HG03025 (cell line): ENCODE data around the gene LACRT.

Experiments
- ATAC-seq: cut with Tn5 transposase; IDR thresholded peaks from one replicate; pipeline ENCODE4 v1.9.1; 2021; ENCODE audit warnings: mild to moderate bottlenecking, moderate library complexity; ENCODE audit not compliant: unreplicated experiment, low FRiP score

LACRT gene

GRCh38 chr12:54603173-54603814, 31.4 kb downstream of the LACRT start:
- ATAC-seq, result no peak

DNA sequence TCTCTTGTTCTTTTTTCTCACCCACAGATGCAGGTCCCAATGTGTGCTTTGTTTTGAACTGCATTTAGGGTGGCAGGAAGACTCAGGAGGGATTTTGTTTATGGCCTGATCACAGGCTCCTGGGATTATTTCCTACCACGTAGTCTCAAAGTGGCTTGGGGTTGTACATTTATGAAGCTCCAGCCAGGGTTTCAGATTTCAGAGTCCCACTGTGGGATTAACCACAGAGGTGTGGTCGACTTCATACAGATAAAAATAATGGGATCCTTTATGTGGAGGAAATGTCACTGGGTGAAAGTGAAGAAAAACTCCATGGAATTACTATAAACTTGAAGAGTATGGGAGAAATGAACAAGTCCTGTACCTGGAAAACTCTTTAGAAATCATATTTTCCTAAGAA, 32.0 kb downstream of the LACRT start:
- no peak for ATAC-seq

DNA sequence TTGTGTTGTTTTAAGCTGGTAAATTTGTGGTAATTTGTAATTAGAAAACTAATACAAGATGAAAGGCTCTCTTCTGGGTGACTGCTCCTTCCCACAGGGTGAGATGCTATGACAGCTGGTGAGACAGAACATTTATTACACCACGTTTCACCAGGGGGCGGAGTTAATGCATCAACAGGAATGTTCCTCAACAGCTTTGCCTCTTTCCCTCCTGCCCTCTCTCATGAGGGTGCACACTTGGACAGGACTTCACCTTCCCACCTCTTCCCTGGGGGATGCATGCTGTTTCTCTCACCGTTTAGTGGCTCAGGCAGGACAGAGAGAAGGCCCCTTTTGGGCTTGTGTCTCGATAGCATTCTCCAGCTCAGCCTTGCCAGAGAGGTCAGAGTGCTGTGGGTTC, 32.9 kb downstream of the LACRT start:
- ATAC-seq, result no peak

DNA sequence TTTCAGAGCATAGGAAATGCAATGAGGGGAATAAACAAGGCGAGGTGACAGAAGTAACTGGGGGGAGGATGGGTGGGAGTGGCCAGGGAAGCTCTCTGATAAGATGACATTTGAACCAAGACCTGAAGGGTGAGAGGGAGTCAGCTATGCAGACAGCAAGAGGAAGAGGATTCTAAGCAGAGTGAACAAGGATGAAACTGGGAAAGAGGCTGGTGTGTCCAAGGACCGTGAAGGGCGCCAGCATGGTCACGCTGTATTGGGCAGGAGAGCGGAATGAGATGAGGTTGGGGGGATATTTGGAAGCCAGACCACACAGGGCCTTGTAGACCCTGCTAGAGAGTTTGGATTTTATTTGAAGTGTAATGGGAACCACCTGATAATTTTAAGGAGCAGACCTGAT, 35.7 kb downstream of the LACRT start:
- ATAC-seq, result no peak

- ATAC-seq, result no peak
Measured at GRCh38 chr12:54596526-54596946, 38.2 kb downstream of the LACRT start.

GRCh38 chr12:54595471-54595870, 39.2 kb downstream of the LACRT start:
- ATAC-seq, result no peak

GRCh38 chr12:54593725-54594124, 41.0 kb downstream of the LACRT start:
- ATAC-seq, result no peak

- ATAC-seq, result no peak
Measured at GRCh38 chr12:54593135-54593534, 41.6 kb downstream of the LACRT start.

- ATAC-seq, result no peak
Measured at GRCh38 chr12:54592316-54592715, 42.4 kb downstream of the LACRT start.

- no peak for ATAC-seq
Measured at GRCh38 chr12:54590978-54591591, 43.6 kb downstream of the LACRT start.

- ATAC-seq, result no peak
Measured at GRCh38 chr12:54589964-54590363, 44.7 kb downstream of the LACRT start.

DNA sequence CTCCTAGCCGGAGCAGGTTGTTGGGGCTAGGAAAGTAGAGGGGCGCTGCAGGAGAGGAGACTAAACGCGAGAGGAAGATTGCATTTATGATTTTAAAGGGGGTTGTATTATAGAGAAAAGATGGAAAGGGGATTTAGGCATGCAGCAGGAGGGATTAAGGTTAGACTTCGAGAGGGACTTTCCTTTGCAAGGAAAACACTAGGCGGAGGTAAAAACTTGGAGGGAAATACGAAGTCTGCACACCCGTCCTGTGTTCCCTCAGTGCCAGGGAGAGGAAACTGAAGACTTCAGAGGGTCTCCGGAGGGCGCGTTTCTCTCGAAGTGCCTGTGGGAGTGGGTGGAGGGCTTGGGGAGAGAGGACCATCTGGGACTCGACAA, 45.8 kb downstream of the LACRT start:
- no peak for ATAC-seq

DNA sequence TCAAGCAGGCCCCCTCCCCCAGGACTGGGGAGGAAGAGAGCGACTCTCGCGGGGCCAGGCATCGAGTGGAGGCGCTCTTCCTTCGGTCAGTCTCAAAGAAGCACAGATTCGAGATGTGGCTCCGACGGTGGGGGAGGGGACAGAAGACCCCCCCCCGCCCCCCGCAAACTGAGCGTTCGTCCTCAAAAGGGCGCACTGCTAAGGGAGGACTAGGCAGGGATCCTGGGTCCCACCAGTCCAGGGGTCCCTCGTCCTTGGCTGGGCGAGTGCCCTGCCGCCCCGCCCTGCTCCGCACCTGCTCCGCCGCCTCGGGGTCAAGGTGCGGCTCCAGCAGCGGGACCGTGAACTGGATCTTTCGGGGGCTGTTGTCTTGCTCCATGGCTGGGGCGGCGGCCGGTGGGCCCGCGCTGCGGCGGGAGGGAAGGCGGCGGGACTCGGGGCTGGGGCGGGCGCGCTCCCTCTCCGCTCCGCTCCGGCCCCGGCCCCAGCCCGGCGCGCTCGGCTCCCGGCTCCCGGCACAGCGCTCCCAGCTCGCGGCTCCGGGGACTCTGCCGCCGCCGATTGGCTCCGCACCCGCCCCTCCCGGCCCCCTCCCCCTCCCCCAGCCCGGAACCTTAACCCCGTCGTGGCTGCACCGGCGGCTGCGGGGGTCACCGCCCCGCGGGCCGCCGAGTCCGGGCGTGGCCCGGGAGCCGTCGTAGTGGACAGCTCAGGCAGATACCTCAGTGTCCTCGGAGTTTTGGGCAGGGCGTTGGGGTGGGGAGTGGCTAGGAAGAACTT, 46.4 kb downstream of the LACRT start, which contains the start of gene PPP1R1A:
Gene PPP1R1A, minus strand, starts transcription at position 550 of the 780 bp plus-strand sequence. Its CDS starts 171 bp downstream, at position 379.
- ATAC-seq, result no peak

GRCh38 chr12:54587315-54587873, 47.3 kb downstream of the LACRT start:
- ATAC-seq, result no peak

DNA sequence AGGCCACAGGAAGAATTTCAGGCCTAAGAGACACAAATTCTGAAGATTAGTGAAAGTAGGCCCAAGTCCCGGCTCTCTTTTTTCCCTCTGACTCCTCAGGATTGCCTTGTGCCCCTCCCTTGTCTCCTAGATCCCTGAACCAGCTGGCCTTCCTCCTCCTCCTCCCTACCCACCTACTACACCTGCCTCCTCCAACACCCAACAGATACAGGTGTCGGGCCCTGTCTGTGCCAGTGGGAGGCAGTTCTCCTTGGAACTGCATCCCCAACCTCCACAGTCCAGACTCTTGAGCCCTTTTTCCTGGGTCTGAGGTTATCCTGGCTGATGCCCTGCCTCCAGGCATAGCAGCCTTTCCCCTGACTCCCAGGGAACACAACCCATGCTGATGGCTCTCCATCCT, 48.1 kb downstream of the LACRT start:
- no peak for ATAC-seq

- ATAC-seq, result no peak
Measured at GRCh38 chr12:54585243-54585642, 49.5 kb downstream of the LACRT start.

DNA sequence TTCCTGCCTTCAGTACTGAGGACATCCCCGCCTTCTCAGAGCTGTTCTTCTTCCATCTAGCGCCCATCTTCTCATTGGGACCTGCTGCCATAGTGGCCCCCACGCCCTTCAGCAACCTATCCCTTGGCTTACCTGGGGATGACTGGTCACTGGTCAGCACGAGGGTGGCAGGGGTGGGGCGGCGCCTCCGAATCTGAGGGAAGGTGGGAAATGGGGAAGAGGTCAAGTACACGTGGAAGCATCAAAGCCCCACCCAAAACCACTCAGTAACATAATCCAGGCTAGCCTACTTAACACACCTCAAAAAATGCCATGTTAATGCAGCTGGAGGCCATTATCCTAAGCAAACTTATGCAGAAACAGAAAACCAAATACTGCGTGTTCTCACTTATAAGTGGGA, 50.6 kb downstream of the LACRT start:
- ATAC-seq, result no peak

GRCh38 chr12:54583726-54584125, 51.0 kb downstream of the LACRT start:
- no peak for ATAC-seq

GRCh38 chr12:54581412-54581811, 53.3 kb downstream of the LACRT start:
- ATAC-seq, result no peak
